Measurements from ENCODE around the gene DNAJA2. TPM values are rescaled to one million over a fixed set of nuclear protein-coding genes. Genes with fewer than 3 reads are reported as not detected.

Gene DNAJA2
- total and polyA plus RNA-seq, 2 of the 8 experiments (the other 6 are each of a cell fraction or from before 2014, with no cell fraction given): 9.4 to 93.8 TPM

DNA sequence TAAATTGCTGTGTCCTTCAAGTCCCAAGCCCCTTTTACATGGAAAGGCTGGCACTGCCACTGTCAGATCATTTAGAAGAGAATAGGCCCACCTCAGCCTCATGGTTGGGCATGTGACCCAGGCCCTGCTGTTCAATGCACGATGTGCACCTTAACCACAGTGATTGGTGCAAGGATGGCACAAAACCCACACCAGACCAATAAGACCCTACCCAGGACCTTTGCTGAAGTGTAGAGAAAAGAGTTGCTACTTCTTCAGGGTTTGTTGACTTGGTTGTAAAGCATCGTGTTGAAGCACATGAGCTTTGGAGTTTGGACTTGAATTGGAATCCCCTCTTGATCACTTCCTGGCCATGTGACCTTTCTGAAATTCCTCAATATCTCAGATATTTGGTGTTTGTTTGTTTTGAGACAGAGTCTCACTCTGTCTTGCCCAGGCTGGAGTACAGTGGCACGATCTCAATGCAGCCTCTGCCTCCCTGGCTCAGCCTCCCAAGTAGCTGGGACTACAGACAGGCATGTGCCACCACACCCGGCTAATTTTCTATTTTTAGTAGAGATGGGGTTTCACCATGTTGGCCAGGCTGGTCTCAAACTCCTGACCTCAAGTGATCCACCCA lies 24.8 kb downstream of the DNAJA2 start:
- ChIA-PET POLR2A (ENCODE audit: partially characterized antibody) (interaction anchor here (1.8 to 2.1 kb wide), 2 partner anchors 16 to 24 kb away, joined by 5 to 6 read pairs; no protein-coding TSS in a partner anchor), CTCF (ENCODE audit: partially characterized antibody) (interaction anchor here (0.6 to 1.9 kb wide), 20 partner anchors 8 to 1216 kb away, joined by 3 to 7 read pairs (median 3); no protein-coding TSS in a partner anchor)
- Histone ChIP-seq H3K4me3 (ENCODE audit: extremely low read depth in 1 of 4, insufficient read depth in 2 of 4, low read depth in 3 of 4, low read length in 4 of 4) (no peak overlapping the region), H3K18ac (ENCODE audit: extremely low read depth, low read length) (no peak overlapping the region), H2BK120ac (replicated peaks; ENCODE audit: low read depth, low read length) (no peak overlapping the region), H4K5ac (ENCODE audit: insufficient read length, low read depth, low read length) (no peak overlapping the region), H3K79me2 (ENCODE audit: control insufficient read depth in 1 of 2, insufficient read depth in 2 of 2, low read length in 2 of 2) (no peaks in the 10 kb centered on the region), H2BK15ac (ENCODE audit: low read length) (no peak overlapping the region), H3K79me1 (ENCODE audit: low read depth, low read length) (no peaks in the 10 kb centered on the region), H4K91ac (replicated peaks; ENCODE audit: insufficient read length, low read length) (no peak overlapping the region), H3K23ac (ENCODE audit: insufficient read length) (no peak overlapping the region), H3K4ac (replicated peaks; ENCODE audit: insufficient read length, low read depth, low read length) (no peak overlapping the region), H2BK20ac (ENCODE audit: low read length) (no peak overlapping the region), H3K4me2 (ENCODE audit: insufficient read depth in 1 of 2, low read depth in 2 of 2, low read length in 2 of 2) (no peak overlapping the region), H4K8ac (ENCODE audit: extremely low read depth, insufficient read depth, low read length) (no peak overlapping the region), H3K23me2 (ENCODE audit: low read depth, low read length) (no peaks in the 10 kb centered on the region), H3K9ac (replicated peaks in 1 of 4; ENCODE audit: extremely low read depth in 1 of 4, low read depth in 3 of 4, low read length in 3 of 4) (no peak overlapping the region), H3K4me1 (replicated peaks in 1 of 4; ENCODE audit: control insufficient read depth in 3 of 4, insufficient read depth in 4 of 4, low read length in 3 of 4) (no peaks in the 10 kb centered on the region), H2AFZ (ENCODE audit: low read length) (no peak overlapping the region), H3K56ac (replicated peaks; ENCODE audit: insufficient read length, low read depth, low read length) (no peak overlapping the region), H3K14ac (ENCODE audit: insufficient read length) (no peak overlapping the region), H4K20me1 (replicated peaks in 1 of 2; ENCODE audit: control insufficient read depth in 1 of 2, insufficient read depth in 2 of 2, low read length in 2 of 2) (no peaks in the 10 kb centered on the region), H3K9me3 (ENCODE audit: insufficient read depth in 2 of 2, low read depth in 1 of 2, low read length in 1 of 2) (no peaks in the 10 kb centered on the region), H2AK5ac (ENCODE audit: low read depth, low read length) (no peak overlapping the region), H3K27me3 (replicated peaks in 1 of 4; ENCODE audit: control insufficient read depth in 3 of 4, extremely low read depth in 1 of 4, insufficient read depth in 3 of 4, low read length in 3 of 4) (no peaks in the 10 kb centered on the region), H2BK5ac (ENCODE audit: low read depth, low read length) (no peak overlapping the region), H3K36me3 (ENCODE audit: control insufficient read depth in 2 of 4, insufficient read depth in 4 of 4, low read length in 3 of 4) (no peaks in the 10 kb centered on the region), H2BK12ac (ENCODE audit: low read depth, low read length) (no peak overlapping the region), H3K27ac (ENCODE audit: low read depth, low read length) (no peak overlapping the region)
- 84% methylated on average over 4 of the region's 4 CpGs; no CpG with 5 or more reads in 1 of the 2 experiments for WGBS, 2 experiments (ENCODE audit: extremely low coverage in 1 of 2, insufficient coverage in 1 of 2, insufficient read length in 1 of 2, insufficient replicate concordance in 2 of 2, low coverage in 1 of 2, low lambda C conversion rate in 2 of 2, missing lambda C conversion rate in 1 of 2)
- no peak for FAIRE-seq
- no peak for DNase-seq (ENCODE audit: low read depth in 1 of 2, low spot score in 2 of 2)
- TF ChIP-seq, protein P1, sequence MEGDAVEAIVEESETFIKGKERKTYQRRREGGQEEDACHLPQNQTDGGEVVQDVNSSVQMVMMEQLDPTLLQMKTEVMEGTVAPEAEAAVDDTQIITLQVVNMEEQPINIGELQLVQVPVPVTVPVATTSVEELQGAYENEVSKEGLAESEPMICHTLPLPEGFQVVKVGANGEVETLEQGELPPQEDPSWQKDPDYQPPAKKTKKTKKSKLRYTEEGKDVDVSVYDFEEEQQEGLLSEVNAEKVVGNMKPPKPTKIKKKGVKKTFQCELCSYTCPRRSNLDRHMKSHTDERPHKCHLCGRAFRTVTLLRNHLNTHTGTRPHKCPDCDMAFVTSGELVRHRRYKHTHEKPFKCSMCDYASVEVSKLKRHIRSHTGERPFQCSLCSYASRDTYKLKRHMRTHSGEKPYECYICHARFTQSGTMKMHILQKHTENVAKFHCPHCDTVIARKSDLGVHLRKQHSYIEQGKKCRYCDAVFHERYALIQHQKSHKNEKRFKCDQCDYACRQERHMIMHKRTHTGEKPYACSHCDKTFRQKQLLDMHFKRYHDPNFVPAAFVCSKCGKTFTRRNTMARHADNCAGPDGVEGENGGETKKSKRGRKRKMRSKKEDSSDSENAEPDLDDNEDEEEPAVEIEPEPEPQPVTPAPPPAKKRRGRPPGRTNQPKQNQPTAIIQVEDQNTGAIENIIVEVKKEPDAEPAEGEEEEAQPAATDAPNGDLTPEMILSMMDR (IDR thresholded peaks at IDR 0.05; ENCODE audit: control extremely low read depth in 1 of 3, insufficient read depth in 1 of 3, low read depth in 1 of 3, low read length in 3 of 3): no peak
- no peak for TF ChIP-seq FOSL1 (IDR thresholded peaks at IDR 0.05; ENCODE audit: insufficient read depth, low read depth, low read length)
- TF ChIP-seq PHF8 (conservative IDR thresholded peaks at IDR 0.05; ENCODE audit: low read depth, low read length): no peak
- TF ChIP-seq KDM5A (IDR thresholded peaks at IDR 0.05; ENCODE audit: low read length): no peak
- TF ChIP-seq JUN (IDR thresholded peaks at IDR 0.05; ENCODE audit: low read depth, low read length): no peak
- TF ChIP-seq SIN3A (conservative IDR thresholded peaks at IDR 0.05 in 1 of 2, IDR thresholded peaks at IDR 0.05 in 1 of 2; ENCODE audit: low read depth in 1 of 2, low read length in 2 of 2): no peak
- TF ChIP-seq CEBPB (IDR thresholded peaks at IDR 0.05; ENCODE audit: low read depth, low read length): no peak
- TF ChIP-seq KDM4A (IDR thresholded peaks at IDR 0.05; ENCODE audit: low read depth, low read length, severe bottlenecking): no peak
- TF ChIP-seq, protein P2, sequence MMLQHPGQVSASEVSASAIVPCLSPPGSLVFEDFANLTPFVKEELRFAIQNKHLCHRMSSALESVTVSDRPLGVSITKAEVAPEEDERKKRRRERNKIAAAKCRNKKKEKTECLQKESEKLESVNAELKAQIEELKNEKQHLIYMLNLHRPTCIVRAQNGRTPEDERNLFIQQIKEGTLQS (IDR thresholded peaks at IDR 0.05; ENCODE audit: insufficient read depth, low read depth, low read length): no peak
- TF ChIP-seq MAFK (IDR thresholded peaks at IDR 0.05; ENCODE audit: low read depth, low read length): no peak

Measured in H1 (cell line).